ENCODE measurements around the gene CEP43.

DNA sequence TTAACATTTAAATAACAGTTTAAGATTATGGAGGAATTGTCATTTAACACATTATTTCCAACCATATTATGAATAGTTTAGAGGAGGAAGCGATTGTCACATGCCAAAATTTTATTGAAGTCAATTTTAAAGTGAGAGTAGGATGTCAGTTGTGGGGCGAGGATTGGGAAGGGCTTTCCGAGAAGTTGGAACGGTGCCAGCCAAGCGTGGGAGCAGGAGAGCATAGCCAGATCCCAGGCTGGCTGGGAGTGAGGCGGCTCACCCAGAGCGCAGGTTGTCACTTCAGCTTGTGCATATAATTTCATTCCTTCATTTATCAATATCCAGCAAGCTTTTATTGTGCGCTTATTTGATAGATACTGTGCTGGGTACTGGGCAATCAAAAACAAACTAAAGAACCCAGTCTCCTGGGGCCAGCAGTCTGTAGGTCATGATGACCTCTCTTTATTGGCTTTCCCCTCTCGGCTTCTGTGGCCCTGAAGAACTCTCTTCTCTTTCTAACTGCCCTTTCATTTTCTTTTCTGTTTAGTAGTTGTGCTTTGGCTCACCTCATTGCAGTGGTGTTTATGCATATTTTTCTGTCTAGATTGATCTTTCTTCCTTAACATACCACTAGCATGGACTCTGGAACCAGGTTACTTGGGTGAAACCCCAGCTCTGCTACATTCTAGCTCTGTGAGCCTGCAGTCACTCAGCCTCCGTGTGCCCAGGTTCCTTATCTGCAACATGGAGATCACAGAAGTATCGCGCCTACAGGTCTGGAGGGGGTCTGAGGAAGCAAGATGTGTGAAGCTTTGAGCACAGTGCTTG lies 6.4 kb downstream of the CEP43 start:
- TF ChIP-seq, protein P1, sequence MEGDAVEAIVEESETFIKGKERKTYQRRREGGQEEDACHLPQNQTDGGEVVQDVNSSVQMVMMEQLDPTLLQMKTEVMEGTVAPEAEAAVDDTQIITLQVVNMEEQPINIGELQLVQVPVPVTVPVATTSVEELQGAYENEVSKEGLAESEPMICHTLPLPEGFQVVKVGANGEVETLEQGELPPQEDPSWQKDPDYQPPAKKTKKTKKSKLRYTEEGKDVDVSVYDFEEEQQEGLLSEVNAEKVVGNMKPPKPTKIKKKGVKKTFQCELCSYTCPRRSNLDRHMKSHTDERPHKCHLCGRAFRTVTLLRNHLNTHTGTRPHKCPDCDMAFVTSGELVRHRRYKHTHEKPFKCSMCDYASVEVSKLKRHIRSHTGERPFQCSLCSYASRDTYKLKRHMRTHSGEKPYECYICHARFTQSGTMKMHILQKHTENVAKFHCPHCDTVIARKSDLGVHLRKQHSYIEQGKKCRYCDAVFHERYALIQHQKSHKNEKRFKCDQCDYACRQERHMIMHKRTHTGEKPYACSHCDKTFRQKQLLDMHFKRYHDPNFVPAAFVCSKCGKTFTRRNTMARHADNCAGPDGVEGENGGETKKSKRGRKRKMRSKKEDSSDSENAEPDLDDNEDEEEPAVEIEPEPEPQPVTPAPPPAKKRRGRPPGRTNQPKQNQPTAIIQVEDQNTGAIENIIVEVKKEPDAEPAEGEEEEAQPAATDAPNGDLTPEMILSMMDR (IDR thresholded peaks at IDR 0.05): no peak
- TF ChIP-seq POLR2A (IDR thresholded peaks at IDR 0.05) (no peak), EP300 (IDR thresholded peaks at IDR 0.05; ENCODE audit: low read depth) (no peak)
